ENCODE measurements around the gene SPEN. TPM values are rescaled to one million over a fixed set of nuclear protein-coding genes. Genes with fewer than 3 reads are reported as not detected.

SPEN gene
- polyA plus RNA-seq, 1 donor from 2014 or later, result 7.1 TPM

GRCh38 chr1:15962671-15963362 lies 115.3 kb downstream of the SPEN start:
- Histone ChIP-seq H4K20me1 (ENCODE audit: insufficient read depth) (peaks cover 2% of the 10 kb centered on the region), H3K36me3 (ENCODE audit: insufficient read depth, low read length) (no peaks in the 10 kb centered on the region), H3F3A (ENCODE audit: insufficient read depth, low read length, poor library complexity, severe bottlenecking) (no peaks in the 10 kb centered on the region), H3K9ac (ENCODE audit: low read length) (no peak overlapping the region), H3K4me3 (ENCODE audit: low read length) (no peak overlapping the region), H3K27ac (ENCODE audit: low read length) (no peak overlapping the region), H3K4me2 (ENCODE audit: low read length) (no peak overlapping the region), H3K9me2 (ENCODE audit: insufficient read depth, low read length) (no peaks in the 10 kb centered on the region), H2AFZ (ENCODE audit: low read depth, low read length) (no peak overlapping the region), H3K79me2 (replicated peaks; ENCODE audit: insufficient read depth, low read length) (peaks cover 23% of the 10 kb centered on the region), H3K27me3 (ENCODE audit: insufficient read depth, low read depth, low read length) (no peaks in the 10 kb centered on the region), H3K9me3 (ENCODE audit: low read length) (no peaks in the 10 kb centered on the region)
- no peak for TF ChIP-seq REST (IDR thresholded peaks at IDR 0.05; ENCODE audit: borderline replicate concordance)
- no peak for TF ChIP-seq POLR2AphosphoS5 (IDR thresholded peaks at IDR 0.05)
- no peak for TF ChIP-seq SMC3 (conservative IDR thresholded peaks at IDR 0.05; ENCODE audit: poor library complexity)
- TF ChIP-seq EZH2 (IDR thresholded peaks at IDR 0.05; ENCODE audit: borderline replicate concordance, insufficient read depth, low read length, poor library complexity, severe bottlenecking), result no peak
- TF ChIP-seq RAD21 (conservative IDR thresholded peaks at IDR 0.05), result no peak
- no peak for TF ChIP-seq TAF1 (IDR thresholded peaks at IDR 0.05; ENCODE audit: low read depth)
- TF ChIP-seq EP300 (conservative IDR thresholded peaks at IDR 0.05; ENCODE audit: poor library complexity, severe bottlenecking), result no peak
- no peak for TF ChIP-seq MXI1 (conservative IDR thresholded peaks at IDR 0.05; ENCODE audit: poor library complexity, severe bottlenecking)
- no peak for TF ChIP-seq CTCF (IDR thresholded peaks at IDR 0.05; ENCODE audit: poor library complexity, severe bottlenecking)

GRCh38 chr1:15963363-15963967 lies 116.0 kb downstream of the SPEN start:
- Histone ChIP-seq H3K27ac (ENCODE audit: low read length) (no peak overlapping the region), H3F3A (ENCODE audit: insufficient read depth, low read length, poor library complexity, severe bottlenecking) (no peaks in the 10 kb centered on the region), H4K20me1 (ENCODE audit: insufficient read depth) (peaks cover 3% of the 10 kb centered on the region), H3K9me3 (ENCODE audit: low read length) (no peaks in the 10 kb centered on the region), H3K9me2 (ENCODE audit: insufficient read depth, low read length) (no peaks in the 10 kb centered on the region), H3K4me3 (ENCODE audit: low read length) (no peak overlapping the region), H3K79me2 (replicated peaks; ENCODE audit: insufficient read depth, low read length) (peaks cover 23% of the 10 kb centered on the region), H3K36me3 (ENCODE audit: insufficient read depth, low read length) (peaks cover under 1% of the 10 kb centered on the region), H3K27me3 (ENCODE audit: insufficient read depth, low read depth, low read length) (no peaks in the 10 kb centered on the region), H2AFZ (ENCODE audit: low read depth, low read length) (no peak overlapping the region), H3K4me2 (ENCODE audit: low read length) (no peak overlapping the region), H3K9ac (ENCODE audit: low read length) (no peak overlapping the region)
- TF ChIP-seq POLR2AphosphoS5 (IDR thresholded peaks at IDR 0.05), result no peak
- TF ChIP-seq MXI1 (conservative IDR thresholded peaks at IDR 0.05; ENCODE audit: poor library complexity, severe bottlenecking), result no peak
- no peak for TF ChIP-seq SMC3 (conservative IDR thresholded peaks at IDR 0.05; ENCODE audit: poor library complexity)
- no peak for TF ChIP-seq CTCF (IDR thresholded peaks at IDR 0.05; ENCODE audit: poor library complexity, severe bottlenecking)
- TF ChIP-seq TAF1 (IDR thresholded peaks at IDR 0.05; ENCODE audit: low read depth), result no peak
- TF ChIP-seq EP300 (conservative IDR thresholded peaks at IDR 0.05; ENCODE audit: poor library complexity, severe bottlenecking), result no peak
- TF ChIP-seq REST (IDR thresholded peaks at IDR 0.05; ENCODE audit: borderline replicate concordance), result no peak
- TF ChIP-seq EZH2 (IDR thresholded peaks at IDR 0.05; ENCODE audit: borderline replicate concordance, insufficient read depth, low read length, poor library complexity, severe bottlenecking), result no peak
- no peak for TF ChIP-seq RAD21 (conservative IDR thresholded peaks at IDR 0.05)

All from neural cell (in vitro differentiated cells).